NB4 (cell line): ENCODE measurements around the gene RAB11A.

ENCODE experiments used
- DNase-seq: peaks from one replicate; pipeline ENCODE4 v3.0.0; 2010; ENCODE audit warnings: low read depth
- H3K4me3 ChIP-seq: one replicate; pipeline ENCODE4 v1.5.1; 2011; ENCODE audit warnings: mild to moderate bottlenecking, low read depth, low read length, moderate library complexity
- MAX ChIP-seq: IDR thresholded peaks from 2 replicates; pipeline ENCODE4 v1.6.1; 2011; ENCODE audit warnings: low read depth, low read length
- MYC ChIP-seq: IDR thresholded peaks from 2 replicates; pipeline ENCODE4 v1.6.1; 2011; ENCODE audit warnings: low read depth, low read length
- POLR2A ChIP-seq: IDR thresholded peaks from 2 replicates; pipeline ENCODE4 v1.6.1; 2011; ENCODE audit warnings: mild to moderate bottlenecking; ENCODE audit not compliant: insufficient read length; ENCODE audit errors: extremely low read depth
- TF ChIP-seq, protein P1 (sequence below): IDR thresholded peaks from one replicate; pipeline ENCODE4 v1.5.1; 2012; ENCODE audit warnings: low read depth, low read length

The RAB11A gene

GRCh38 chr15:65839354-65839901 is 29.9 kb upstream of the RAB11A start:
- TF ChIP-seq POLR2A, result no peak
- TF ChIP-seq, protein P1, sequence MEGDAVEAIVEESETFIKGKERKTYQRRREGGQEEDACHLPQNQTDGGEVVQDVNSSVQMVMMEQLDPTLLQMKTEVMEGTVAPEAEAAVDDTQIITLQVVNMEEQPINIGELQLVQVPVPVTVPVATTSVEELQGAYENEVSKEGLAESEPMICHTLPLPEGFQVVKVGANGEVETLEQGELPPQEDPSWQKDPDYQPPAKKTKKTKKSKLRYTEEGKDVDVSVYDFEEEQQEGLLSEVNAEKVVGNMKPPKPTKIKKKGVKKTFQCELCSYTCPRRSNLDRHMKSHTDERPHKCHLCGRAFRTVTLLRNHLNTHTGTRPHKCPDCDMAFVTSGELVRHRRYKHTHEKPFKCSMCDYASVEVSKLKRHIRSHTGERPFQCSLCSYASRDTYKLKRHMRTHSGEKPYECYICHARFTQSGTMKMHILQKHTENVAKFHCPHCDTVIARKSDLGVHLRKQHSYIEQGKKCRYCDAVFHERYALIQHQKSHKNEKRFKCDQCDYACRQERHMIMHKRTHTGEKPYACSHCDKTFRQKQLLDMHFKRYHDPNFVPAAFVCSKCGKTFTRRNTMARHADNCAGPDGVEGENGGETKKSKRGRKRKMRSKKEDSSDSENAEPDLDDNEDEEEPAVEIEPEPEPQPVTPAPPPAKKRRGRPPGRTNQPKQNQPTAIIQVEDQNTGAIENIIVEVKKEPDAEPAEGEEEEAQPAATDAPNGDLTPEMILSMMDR, result no peak
- TF ChIP-seq MAX, result no peak
- no peak for TF ChIP-seq MYC
- peak; percentile 17 for DNase-seq
- no peak overlapping the region for H3K4me3 ChIP-seq

- TF ChIP-seq MAX (no peak), POLR2A (no peak), MYC (no peak)
- TF ChIP-seq, protein P1, result no peak
- no peak overlapping the region for H3K4me3 ChIP-seq
- no peak for DNase-seq
These were observed 29.3 kb upstream of the RAB11A start for GRCh38 chr15:65839985-65840384.

DNA sequence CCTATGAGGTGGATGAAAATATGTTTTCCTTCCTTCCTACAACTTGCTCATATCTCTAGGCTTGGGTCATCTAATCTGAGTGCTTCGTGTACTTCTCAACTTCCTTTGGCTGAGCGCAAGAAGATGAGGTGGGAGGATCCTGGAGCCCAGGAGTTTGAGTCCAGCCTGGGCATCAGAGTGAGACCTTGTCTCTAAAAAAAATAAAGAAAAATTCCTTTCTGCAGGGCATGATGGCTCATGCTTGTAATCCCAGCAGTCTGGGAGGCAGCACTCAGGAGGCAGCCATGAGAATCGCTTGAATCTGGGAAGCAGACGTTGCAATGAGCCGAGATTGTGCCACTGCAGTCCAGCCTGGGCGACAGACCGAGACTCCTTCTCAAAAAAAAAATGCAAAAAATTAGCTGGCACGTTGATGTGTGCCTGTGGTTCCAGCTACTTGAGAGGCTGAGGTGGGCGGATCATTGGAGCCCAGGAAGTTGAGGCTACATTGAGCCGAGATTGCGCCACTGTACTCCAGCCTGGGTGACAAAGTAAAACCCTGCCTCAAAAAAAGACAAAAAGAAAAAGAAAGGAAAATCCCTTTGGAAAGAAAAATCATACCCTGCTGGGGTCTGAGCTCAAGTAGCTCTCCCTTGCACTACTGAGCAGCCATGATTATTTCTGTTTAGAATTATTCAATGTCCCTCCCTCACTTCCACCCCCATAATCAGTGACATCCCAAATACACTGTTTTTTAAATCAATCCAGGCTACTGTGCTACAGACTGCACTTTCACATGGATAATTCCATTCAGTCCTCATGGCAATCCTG is 28.0 kb upstream of the RAB11A start:
- no peak overlapping the region for H3K4me3 ChIP-seq
- DNase-seq, result peak; percentile 71
- TF ChIP-seq MAX (no peak), POLR2A (no peak), MYC (no peak)
- TF ChIP-seq, protein P1, result no peak

GRCh38 chr15:65845826-65846519 is 23.3 kb upstream of the RAB11A start:
- no peak for DNase-seq
- TF ChIP-seq MYC (no peak), MAX (no peak)
- no peak overlapping the region for H3K4me3 ChIP-seq

DNA sequence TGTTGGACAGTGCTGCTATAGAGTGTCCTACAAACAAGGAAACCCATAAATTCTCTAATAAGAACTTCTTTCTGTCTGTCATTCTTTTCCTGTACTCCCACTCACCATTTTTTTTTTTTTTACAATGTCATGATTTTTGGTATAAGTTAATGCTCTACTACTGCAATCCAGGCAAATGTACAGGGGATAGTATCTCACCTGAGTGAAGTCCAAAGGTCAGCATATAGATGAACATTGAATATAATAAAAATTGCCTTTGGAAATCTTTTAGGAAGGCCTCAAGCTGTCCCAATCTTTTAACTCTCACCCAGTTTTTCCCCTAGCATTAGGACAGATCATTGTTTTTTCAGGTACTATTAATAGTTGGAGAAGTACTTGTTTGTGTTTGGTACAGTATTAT is 21.3 kb upstream of the RAB11A start:
- no peak overlapping the region for H3K4me3 ChIP-seq
- TF ChIP-seq, protein P1, result no peak
- TF ChIP-seq MAX, result no peak
- no peak for TF ChIP-seq POLR2A
- TF ChIP-seq MYC, result no peak
- no peak for DNase-seq

GRCh38 chr15:65851981-65852380 is 17.3 kb upstream of the RAB11A start:
- H3K4me3 ChIP-seq, result no peak overlapping the region
- TF ChIP-seq, protein P1, result no peak
- TF ChIP-seq MYC (no peak), MAX (no peak), POLR2A (no peak)
- peak; percentile 23 for DNase-seq
